GM12878 (cell line): ENCODE data around the gene MPP2. TPM values are rescaled to one million over a fixed set of nuclear protein-coding genes. Genes with fewer than 3 reads are reported as not detected.

Source experiments
- ATAC-seq: fragments of 200-7000 bp; cut with Tn5 transposase; 3 replicates; pipeline ENCODE4 v1.9.1; 2020; ENCODE audit warnings: mild to moderate bottlenecking, moderate library complexity
- BruUV-seq: library from RNA; stranded (reverse); fragments of 400-500 nt; replicated peaks from 2 replicates; lab custom pipeline; 2021; lab: Mats Ljungman, UMichigan
- CTCF ChIA-PET: fragments of 300-600 bp; sonication (Branson Sonifier 250); formaldehyde crosslinking; extraction: SDS; loops from one replicate; lab custom pipeline; 2021; ENCODE audit warnings: inconsistent platforms; lab: Yijun Ruan, JAX
- POLR2A ChIA-PET: fragments of 350-600 bp; formaldehyde crosslinking; extraction: SDS; loops from one replicate; lab custom pipeline; 2021; ENCODE audit warnings: inconsistent platforms; lab: Charles Lee
- RAD21 ChIA-PET: fragments of 300-600 bp; sonication (Branson Sonifier 250); formaldehyde crosslinking; loops from one replicate; lab custom pipeline; 2023; ENCODE audit warnings: antibody characterized with exemption; ENCODE audit not compliant: unreplicated experiment; lab: Charles Lee
- SMC1A ChIA-PET: fragments of 300-600 bp; sonication (Branson Sonifier 250); formaldehyde crosslinking; loops from one replicate; lab custom pipeline; 2023; ENCODE audit not compliant: unreplicated experiment, uncharacterized antibody; lab: Charles Lee
- DNase-seq: peaks from one replicate; pipeline ENCODE4 v3.0.0-alpha.2; 2011; ENCODE audit warnings: low read depth, low spot score
- FAIRE-seq: peaks from 3 replicates; lab custom pipeline; 2011; peaks lifted over from hg19 to GRCh38; lab: Jason Lieb, UNC
- H2AFZ ChIP-seq: 2 replicates; pipeline ENCODE4 v1.6.0; 2011; ENCODE audit warnings: low read depth, low read length, control low read depth; ENCODE audit not compliant: control insufficient read depth
- H3K27ac ChIP-seq: 2 replicates; pipeline ENCODE4 v1.5.1; 2011; ENCODE audit warnings: control low read depth; ENCODE audit not compliant: control insufficient read depth, insufficient read depth
- H3K27me3 ChIP-seq, 2 experiments: replicated peaks in 1 of 2; 2 replicates each; pipeline versions ENCODE4 v1.6.0 to v1.6.1; 2011; ENCODE audit warnings: low read length in 1 of 2; ENCODE audit not compliant: control insufficient read depth in 2 of 2, insufficient read depth in 2 of 2
- H3K36me3 ChIP-seq, 2 experiments: 2 replicates each; pipeline ENCODE4 v1.5.1; 2011; ENCODE audit warnings: low read length in 1 of 2; ENCODE audit not compliant: control insufficient read depth in 2 of 2, insufficient read depth in 2 of 2
- H3K4me1 ChIP-seq: 2 replicates; pipeline ENCODE4 v1.6.1; 2011; ENCODE audit warnings: mild to moderate bottlenecking, low read length, moderate library complexity, mixed read lengths; ENCODE audit not compliant: control insufficient read depth, insufficient read depth
- H3K4me2 ChIP-seq: 2 replicates; pipeline ENCODE4 v1.6.0; 2011; ENCODE audit warnings: control low read depth; ENCODE audit not compliant: control insufficient read depth, insufficient read depth
- H3K4me3 ChIP-seq: fragments of 200-600 bp; sonication (generic); 2 replicates; pipeline ENCODE4 v1.5.1; 2016
- H3K79me2 ChIP-seq: 2 replicates; pipeline ENCODE4 v1.6.0; 2011; ENCODE audit warnings: low read length; ENCODE audit not compliant: control insufficient read depth, insufficient read depth
- H3K9ac ChIP-seq: 2 replicates; pipeline ENCODE4 v1.8.0; 2011; ENCODE audit warnings: low read length, control low read depth, mixed read lengths; ENCODE audit not compliant: control insufficient read depth, insufficient read depth
- H3K9me3 ChIP-seq: replicated peaks from 3 replicates; pipeline ENCODE4 v1.5.1; 2011; ENCODE audit warnings: mild to moderate bottlenecking, low read length; ENCODE audit not compliant: control insufficient read depth, insufficient read depth
- H4K20me1 ChIP-seq: 2 replicates; pipeline ENCODE4 v1.6.0; 2011; ENCODE audit not compliant: control insufficient read depth, insufficient read depth
- BHLHE40 ChIP-seq, 2 experiments: fragments of 450-650 bp in 1 of 2; IDR thresholded peaks; 2 replicates each; pipeline ENCODE4 v1.6.1; 2011 to 2017; ENCODE audit warnings: low read depth in 2 of 2, borderline replicate concordance in 1 of 2, improper control_type of control experiment in 1 of 2, low read length in 1 of 2, mild to moderate bottlenecking in 1 of 2
- CBX5 ChIP-seq: sonication (generic); IDR thresholded peaks from 2 replicates; pipeline ENCODE4 v1.6.1; 2016; ENCODE audit warnings: low read depth, moderate library complexity, mild to moderate bottlenecking, inconsistent platforms
- ETV6 ChIP-seq, 2 experiments: fragments of 450-650 bp in 1 of 2; IDR thresholded peaks in 1 of 2; conservative IDR thresholded peaks in 1 of 2; 2 replicates each; pipeline ENCODE4 v1.6.1; 2014; ENCODE audit warnings: antibody characterized with exemption in 1 of 2, borderline replicate concordance in 1 of 2, low read depth in 1 of 2, mild to moderate bottlenecking in 1 of 2, moderate library complexity in 1 of 2
- PAX5 ChIP-seq: IDR thresholded peaks from 2 replicates; pipeline ENCODE4 v1.6.1; 2011; ENCODE audit warnings: low read depth, low read length, borderline replicate concordance
- SMC3 ChIP-seq: IDR thresholded peaks from 2 replicates; pipeline ENCODE4 v1.6.1; 2011; ENCODE audit warnings: low read length, improper control_type of control experiment, borderline replicate concordance
- TCF3 ChIP-seq: IDR thresholded peaks from 2 replicates; pipeline ENCODE4 v1.6.1; 2012; ENCODE audit warnings: low read depth, mild to moderate bottlenecking, low read length, borderline replicate concordance; ENCODE audit not compliant: insufficient read depth
- ZBTB40 ChIP-seq: fragments of 450-650 bp; IDR thresholded peaks from 2 replicates; pipeline ENCODE4 v1.6.1; 2016; ENCODE audit warnings: mild to moderate bottlenecking, moderate library complexity, borderline replicate concordance
- WGBS: methylation state at CpG from one replicate; pipeline ENCODE4 v1.1.6; 2016; ENCODE audit warnings: low lambda C conversion rate; ENCODE audit not compliant: insufficient replicate concordance, insufficient coverage; ENCODE audit errors: missing lambda C conversion rate; 5-methylcytosine and 5-hydroxymethylcytosine counted together
- in situ Hi-C: fragments of 300-500 bp; cut with MboI; formaldehyde crosslinking; loops from 9 replicates; pipeline ENCODE4 v1.14.3; 2018; ENCODE audit warnings: mixed read lengths
- intact Hi-C: fragments of 100-400 bp; cut with micrococcal nuclease; formaldehyde crosslinking; loops from one replicate; pipeline ENCODE4 v1.14.2; 2022; ENCODE audit not compliant: unreplicated experiment
- polyA plus RNA-seq, 11 experiments: library from polyadenylated mRNA; depleted of rRNA in 4 of 11; unstranded in 6 of 11; stranded (reverse) in 5 of 11; fragments of >200 nt; fragmentation: Nextera tagmentation in 4 of 11; fragmentation: Illumina TruSeq in 1 of 11; extraction: Ambion mirVana in 4 of 11; extraction: Trizol in 1 of 11; gene quantifications; 1 replicate in 1 of 11; 2 replicates in 10 of 11; pipeline versions ENCODE4 v1.2.1 to v1.2.3, GENCODE V29; 2011 to 2016; ENCODE audit warnings: inconsistent platforms in 2 of 11, missing spikeins in 2 of 11, low read depth in 1 of 11
- total RNA-seq, 4 experiments: library from RNA; depleted of rRNA in 3 of 4; stranded (reverse); fragments of >200 nt in 3 of 4; fragmentation: Illumina TruSeq in 1 of 4; extraction: Trizol in 1 of 4; gene quantifications; 2 replicates each; pipeline versions ENCODE4 v1.2.1 to v1.2.3, GENCODE V29; 2013 to 2021

Gene MPP2
- total and polyA plus RNA-seq, 10 of the 15 experiments (the other 5 are each of a cell fraction or from before 2014, with no cell fraction given), result 0.02 to 0.23 (median 0.15) TPM; not detected in 2

GRCh38 chr17:43906951-43907424 is 348 bp downstream of the MPP2 start:
- BruUV-seq, result no TSS peak
- Histone ChIP-seq H3K4me1 (no peaks in the 10 kb centered on the region), H2AFZ (peak overlapping the region; percentile 29), H3K9me3 (no peaks in the 10 kb centered on the region), H3K27me3 (peaks cover 10 to 18% of the 10 kb centered on the region in 2 experiments), H4K20me1 (no peaks in the 10 kb centered on the region), H3K36me3 (no peaks in the 10 kb centered on the region; a peak in 1 of 4 replicates), H3K27ac (no peak overlapping the region), H3K9ac (no peak overlapping the region)
- RAD21 ChIA-PET, result no interaction called here
- no peak for DNase-seq
- in situ Hi-C loops, result no loop called here
- ATAC-seq, result no peak
- CTCF ChIA-PET, result no interaction called here
- 19% methylated on average over 29 of the region's 29 CpGs for WGBS
- SMC1A ChIA-PET, result no interaction called here
- no peak for FAIRE-seq
- POLR2A ChIA-PET, result no interaction called here
- TF ChIP-seq ETV6 (conservative IDR thresholded peaks at IDR 0.05 in 1 of 2, IDR thresholded peaks at IDR 0.05 in 1 of 2; ENCODE audit: borderline replicate concordance in 1 of 2, low read depth in 1 of 2) (no peak), TCF3 (no peak), PAX5 (no peak), BHLHE40 (IDR thresholded peaks at IDR 0.05; ENCODE audit: borderline replicate concordance in 1 of 2, low read depth in 2 of 2, low read length in 1 of 2) (no peak), CBX5 (no peak), ZBTB40 (no peak), SMC3 (no peak)
- TF ChIP-seq, all 136 proteins: peak for 0
- no peak overlapping the region; the same call in 1 of the 2 replicates for H3K4me3 ChIP-seq
- H3K4me2 ChIP-seq, result peak overlapping the region; percentile 79
- no peaks in the 10 kb centered on the region for H3K79me2 ChIP-seq
- intact Hi-C loops, result no loop called here
